Measurements from ENCODE around the gene CFAP251.

CFAP251 gene

DNA sequence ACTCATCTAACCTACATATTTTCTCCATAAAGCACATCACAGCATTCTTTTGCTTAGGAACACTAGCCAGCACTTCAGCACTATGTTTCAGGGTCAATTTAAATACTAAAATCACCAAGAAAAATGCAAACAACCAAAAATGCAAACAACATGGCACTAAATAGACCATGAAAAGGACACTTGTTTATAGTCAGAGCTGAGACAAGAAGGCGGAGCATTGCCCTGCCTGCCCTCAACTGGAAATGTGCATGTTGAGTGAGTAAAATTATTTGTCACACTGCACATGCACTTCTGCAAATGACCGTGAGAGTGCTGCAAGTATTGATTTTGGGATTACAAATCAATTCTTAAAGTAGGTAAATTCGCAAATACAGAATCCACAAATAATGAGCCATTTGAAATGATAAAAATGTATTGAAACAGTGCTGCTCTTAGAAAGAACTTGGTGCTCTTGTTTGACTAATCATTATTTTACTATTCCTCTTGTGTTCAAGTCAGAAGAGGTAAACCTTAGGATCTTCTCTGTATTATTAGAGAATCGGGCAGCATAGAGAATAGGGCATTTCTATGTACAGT, 34.8 kb downstream of the CFAP251 start:
- no peak for DNase-seq (ENCODE audit: extremely low spot score)
- TF ChIP-seq, protein P1, sequence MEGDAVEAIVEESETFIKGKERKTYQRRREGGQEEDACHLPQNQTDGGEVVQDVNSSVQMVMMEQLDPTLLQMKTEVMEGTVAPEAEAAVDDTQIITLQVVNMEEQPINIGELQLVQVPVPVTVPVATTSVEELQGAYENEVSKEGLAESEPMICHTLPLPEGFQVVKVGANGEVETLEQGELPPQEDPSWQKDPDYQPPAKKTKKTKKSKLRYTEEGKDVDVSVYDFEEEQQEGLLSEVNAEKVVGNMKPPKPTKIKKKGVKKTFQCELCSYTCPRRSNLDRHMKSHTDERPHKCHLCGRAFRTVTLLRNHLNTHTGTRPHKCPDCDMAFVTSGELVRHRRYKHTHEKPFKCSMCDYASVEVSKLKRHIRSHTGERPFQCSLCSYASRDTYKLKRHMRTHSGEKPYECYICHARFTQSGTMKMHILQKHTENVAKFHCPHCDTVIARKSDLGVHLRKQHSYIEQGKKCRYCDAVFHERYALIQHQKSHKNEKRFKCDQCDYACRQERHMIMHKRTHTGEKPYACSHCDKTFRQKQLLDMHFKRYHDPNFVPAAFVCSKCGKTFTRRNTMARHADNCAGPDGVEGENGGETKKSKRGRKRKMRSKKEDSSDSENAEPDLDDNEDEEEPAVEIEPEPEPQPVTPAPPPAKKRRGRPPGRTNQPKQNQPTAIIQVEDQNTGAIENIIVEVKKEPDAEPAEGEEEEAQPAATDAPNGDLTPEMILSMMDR (IDR thresholded peaks at IDR 0.05; ENCODE audit: control extremely low read depth, extremely low read depth, low read depth, missing control alignments), result no peak
- CTCF ChIA-PET, result interaction anchor here (1.4 kb wide), 1 partner anchor 136 kb away, joined by 3 read pairs; no protein-coding TSS in a partner anchor
- POLR2A ChIA-PET, result no interaction called here

DNA sequence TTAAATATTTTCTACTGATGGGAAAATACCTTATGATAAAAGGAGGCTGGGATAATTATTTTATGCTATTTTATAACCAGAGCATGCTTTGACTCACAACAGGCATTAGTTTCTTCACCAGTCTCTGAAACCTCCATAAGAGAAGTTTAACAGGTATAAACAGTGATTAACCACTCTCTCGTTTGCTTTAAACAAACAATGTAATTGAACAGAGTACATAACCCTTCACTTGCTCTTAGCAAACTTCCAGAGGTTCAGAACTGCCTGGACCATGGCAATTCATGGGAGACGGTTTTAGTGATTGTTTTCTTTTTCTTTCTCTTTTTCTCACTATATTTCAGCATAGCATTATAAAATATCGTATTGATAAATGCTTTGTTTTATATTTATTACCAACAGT, 35.3 kb downstream of the CFAP251 start:
- ChIA-PET POLR2A (interaction anchor here (0.6 kb wide), 1 partner anchor 267 kb away, joined by 3 read pairs; no protein-coding TSS in a partner anchor), CTCF (interaction anchor here (1.4 kb wide), 1 partner anchor 135 kb away, joined by 3 read pairs; no protein-coding TSS in a partner anchor)
- no peak for DNase-seq (ENCODE audit: extremely low spot score)
- TF ChIP-seq, protein P1 (IDR thresholded peaks at IDR 0.05; ENCODE audit: control extremely low read depth, extremely low read depth, low read depth, missing control alignments), result no peak

DNA sequence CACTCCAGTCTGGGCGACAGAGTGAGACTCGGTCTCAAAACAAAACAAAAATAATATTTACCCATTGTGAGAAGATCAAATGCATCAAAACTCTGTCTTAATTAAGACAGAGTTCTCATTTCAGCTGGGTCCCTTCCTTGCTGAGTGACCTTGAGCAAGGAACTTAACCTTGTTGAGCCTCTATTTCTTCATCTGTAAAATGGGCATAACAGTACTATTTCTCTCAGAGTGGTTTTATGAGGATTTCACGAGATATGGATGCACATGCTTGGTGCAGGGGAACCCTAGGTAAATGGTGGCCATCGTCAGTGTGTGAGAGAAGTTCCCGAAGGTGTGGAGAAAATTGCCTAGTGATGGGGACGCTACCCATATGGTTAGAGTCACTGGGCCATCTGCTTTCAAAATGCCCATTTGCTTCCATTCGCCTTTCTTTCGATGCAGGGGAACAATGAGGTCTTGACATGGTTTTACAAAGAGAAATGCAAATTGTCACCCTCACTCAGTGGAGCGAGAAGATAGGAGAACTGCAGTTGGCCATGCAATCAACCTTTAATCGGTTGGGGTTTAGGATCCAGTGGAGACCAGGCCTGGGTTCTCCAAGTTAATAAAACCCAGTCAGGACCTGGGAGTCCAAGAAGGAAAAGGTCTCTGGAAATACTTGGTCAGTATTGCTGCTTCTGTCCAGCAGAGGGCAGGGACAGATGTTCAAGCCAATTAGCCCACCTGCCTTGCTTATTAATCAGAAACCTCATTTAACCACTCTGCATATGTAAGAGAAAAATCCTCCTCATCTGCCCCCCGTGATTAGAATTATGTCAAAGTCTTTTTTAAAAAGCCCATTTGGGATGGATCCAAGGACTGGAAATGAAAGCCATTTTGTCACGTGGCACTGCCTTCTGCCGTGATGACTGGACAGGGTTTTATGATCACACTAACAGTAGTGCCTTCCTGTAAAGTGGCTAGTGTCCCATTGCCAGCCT, 37.2 kb downstream of the CFAP251 start:
- ChIA-PET POLR2A (no interaction called here), CTCF (no interaction called here)
- TF ChIP-seq, protein P1 (IDR thresholded peaks at IDR 0.05; ENCODE audit: control extremely low read depth, extremely low read depth, low read depth, missing control alignments), result peak; percentile 46
- no peak for DNase-seq (ENCODE audit: extremely low spot score)

DNA sequence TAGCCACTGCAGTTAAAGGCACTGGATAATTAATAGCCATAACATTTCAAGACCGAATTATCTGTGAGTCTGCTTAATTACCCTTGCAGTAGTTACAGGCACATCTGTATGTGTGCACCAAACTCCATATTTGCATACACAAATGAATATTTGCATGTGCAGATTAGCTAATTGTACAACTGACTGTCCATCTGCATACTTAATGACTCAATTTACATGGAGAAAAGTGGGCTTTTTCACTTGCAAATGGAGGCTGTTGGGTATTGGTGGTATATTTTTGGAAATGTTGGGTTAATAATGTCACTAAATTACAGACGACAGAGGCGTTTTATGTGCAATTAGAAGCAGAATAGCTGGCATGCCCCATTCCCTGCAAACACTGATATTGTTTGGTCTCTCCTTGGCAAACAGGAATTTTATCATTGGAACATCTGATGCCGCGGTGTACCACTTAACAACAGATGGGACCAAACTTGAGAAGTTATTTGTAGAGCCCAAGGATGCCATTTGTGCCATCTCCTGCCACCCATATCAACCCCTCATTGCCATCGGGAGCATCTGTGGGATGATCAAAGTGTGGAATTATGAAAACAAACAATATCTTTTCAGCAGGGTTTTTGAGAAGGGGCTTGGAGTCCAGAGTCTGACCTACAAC, 39.6 kb downstream of the CFAP251 start:
- TF ChIP-seq, protein P1 (IDR thresholded peaks at IDR 0.05; ENCODE audit: control extremely low read depth, extremely low read depth, low read depth, missing control alignments), result no peak

DNA sequence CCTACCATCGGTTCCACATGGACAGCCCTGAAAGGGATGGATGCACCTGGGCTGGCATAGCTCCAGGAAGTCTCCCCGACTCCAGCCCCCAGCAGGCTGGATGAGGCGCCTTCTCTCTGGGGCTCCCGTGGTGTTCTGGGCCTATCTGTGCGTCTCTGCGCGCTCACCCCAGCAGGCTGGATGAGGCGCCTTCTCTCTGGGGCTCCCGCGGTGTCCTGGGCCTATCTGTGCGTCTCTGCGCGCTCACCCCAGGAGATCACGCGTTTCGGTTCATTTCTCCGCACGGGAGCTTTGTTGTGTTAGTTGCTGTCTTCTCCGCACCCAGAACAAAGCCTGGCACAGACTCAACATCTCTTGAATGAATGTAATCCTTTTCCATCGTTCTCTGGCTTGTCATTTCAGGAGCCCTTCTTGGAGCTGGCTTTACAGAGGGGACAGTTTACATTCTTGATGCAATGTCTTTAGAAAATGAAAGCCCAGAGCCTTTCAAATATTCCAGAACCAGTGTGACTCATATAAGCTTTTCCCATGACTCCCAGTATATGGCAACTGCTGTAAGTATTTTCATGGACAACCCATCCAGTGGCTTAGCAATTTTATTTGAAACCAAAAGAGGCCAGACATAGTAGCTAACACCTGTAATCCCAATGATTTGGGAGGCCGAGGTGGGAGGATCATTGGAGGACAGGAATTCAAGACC, 40.3 kb downstream of the CFAP251 start:
- TF ChIP-seq, protein P1 (IDR thresholded peaks at IDR 0.05; ENCODE audit: control extremely low read depth, extremely low read depth, low read depth, missing control alignments), result no peak
- no peak for DNase-seq (ENCODE audit: extremely low spot score)
- POLR2A ChIA-PET, result no interaction called here
- CTCF ChIA-PET, result interaction anchor here (2.0 kb wide), 1 partner anchor 8 kb away, joined by 4 read pairs; no protein-coding TSS in a partner anchor

More for the DNA sequence above, 39.6 kb downstream of the CFAP251 start:
- no peak for DNase-seq (ENCODE audit: extremely low spot score)
- CTCF ChIA-PET, result interaction anchor here (1.8 kb wide), 1 partner anchor 70 kb away, joined by 4 read pairs; the partner anchor contains the start of gene PSMD9
- POLR2A ChIA-PET, result interaction anchor here (0.6 kb wide), 1 partner anchor 156 kb away, joined by 6 read pairs; no protein-coding TSS in a partner anchor
